Measurements from ENCODE around the gene NKX1-1.

The NKX1-1 gene

DNA sequence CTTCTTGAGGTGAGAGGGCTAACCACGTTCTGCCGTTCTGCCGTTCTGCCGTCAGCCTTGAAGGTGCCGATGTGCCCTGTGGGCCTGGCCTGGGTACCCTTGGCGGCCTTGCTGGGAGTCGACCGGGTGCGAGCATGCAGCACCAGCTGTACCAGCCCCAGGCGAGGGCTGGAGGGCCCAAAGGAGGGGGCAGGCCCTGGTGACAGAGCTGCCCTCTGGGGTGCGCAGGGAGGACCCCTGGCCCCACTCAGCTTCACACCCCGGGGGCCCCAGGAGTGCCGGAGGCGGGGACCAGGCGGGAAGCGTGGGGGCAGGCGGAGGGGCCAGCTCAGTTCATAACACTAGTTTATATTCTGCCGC lies 37.2 kb downstream of the NKX1-1 start:
- TF ChIP-seq, protein P1, sequence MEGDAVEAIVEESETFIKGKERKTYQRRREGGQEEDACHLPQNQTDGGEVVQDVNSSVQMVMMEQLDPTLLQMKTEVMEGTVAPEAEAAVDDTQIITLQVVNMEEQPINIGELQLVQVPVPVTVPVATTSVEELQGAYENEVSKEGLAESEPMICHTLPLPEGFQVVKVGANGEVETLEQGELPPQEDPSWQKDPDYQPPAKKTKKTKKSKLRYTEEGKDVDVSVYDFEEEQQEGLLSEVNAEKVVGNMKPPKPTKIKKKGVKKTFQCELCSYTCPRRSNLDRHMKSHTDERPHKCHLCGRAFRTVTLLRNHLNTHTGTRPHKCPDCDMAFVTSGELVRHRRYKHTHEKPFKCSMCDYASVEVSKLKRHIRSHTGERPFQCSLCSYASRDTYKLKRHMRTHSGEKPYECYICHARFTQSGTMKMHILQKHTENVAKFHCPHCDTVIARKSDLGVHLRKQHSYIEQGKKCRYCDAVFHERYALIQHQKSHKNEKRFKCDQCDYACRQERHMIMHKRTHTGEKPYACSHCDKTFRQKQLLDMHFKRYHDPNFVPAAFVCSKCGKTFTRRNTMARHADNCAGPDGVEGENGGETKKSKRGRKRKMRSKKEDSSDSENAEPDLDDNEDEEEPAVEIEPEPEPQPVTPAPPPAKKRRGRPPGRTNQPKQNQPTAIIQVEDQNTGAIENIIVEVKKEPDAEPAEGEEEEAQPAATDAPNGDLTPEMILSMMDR (IDR thresholded peaks at IDR 0.05; ENCODE audit: low read depth, low read length) = no peak

DNA sequence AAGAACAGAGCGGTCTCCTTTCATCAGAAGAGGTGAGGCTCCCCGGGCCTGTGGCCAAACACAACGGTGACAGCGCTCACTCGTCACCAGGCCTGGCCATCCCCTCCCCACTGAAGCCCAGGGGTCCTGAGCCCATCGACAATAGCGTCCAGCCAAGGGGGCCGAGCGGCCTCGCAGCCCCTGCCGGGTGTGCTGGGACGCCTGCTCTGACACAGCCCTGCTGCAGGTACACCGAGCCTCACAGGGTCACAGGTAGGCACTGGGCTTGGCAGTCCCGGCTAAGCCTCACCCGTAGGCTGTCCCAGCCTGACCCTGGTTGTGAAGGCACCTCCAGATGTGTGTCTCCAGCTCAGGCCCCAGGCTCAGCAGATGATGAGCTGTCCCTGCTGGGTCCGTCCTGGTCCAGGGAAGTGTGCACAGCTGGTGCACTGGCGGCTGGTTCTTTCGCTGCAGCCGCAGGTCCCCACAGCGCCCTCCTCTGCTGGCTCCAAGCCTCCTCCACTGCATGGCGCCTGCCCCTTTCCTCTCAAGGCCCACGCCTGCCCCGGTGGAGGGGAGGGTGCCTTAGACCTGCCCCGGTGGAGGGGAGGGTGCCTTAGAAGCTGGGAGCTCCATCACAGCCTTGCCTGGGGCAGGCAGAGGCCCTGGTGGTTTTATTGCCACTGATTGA lies 37.7 kb downstream of the NKX1-1 start:
- no peak for DNase-seq (ENCODE audit: extremely low read depth, low read depth)
- TF ChIP-seq, protein P1 (IDR thresholded peaks at IDR 0.05; ENCODE audit: low read depth, low read length) = no peak

More for the DNA sequence above, 37.2 kb downstream of the NKX1-1 start:
- DNase-seq (ENCODE audit: extremely low read depth, low read depth) = no peak

DNA sequence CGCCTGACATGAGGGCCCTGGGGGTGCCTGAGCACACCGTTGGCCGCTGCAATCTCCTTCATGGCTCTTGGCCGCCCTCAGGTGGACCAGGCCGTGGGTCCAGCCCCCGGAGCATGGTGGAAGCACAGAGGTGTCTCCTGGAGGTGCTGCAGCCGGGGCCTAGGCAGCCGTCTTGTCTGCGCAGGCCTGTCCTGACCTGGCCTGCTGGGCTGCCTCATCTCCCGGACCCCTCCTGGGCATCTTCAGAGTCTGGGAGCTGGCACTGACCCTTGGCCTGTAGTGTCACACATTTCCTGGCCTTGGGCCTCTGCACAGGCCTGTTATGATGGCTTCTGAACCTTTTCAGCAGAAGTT lies 38.3 kb downstream of the NKX1-1 start:
- no peak for DNase-seq (ENCODE audit: extremely low read depth, low read depth)
- TF ChIP-seq, protein P1 (IDR thresholded peaks at IDR 0.05; ENCODE audit: low read depth, low read length) = no peak

DNA sequence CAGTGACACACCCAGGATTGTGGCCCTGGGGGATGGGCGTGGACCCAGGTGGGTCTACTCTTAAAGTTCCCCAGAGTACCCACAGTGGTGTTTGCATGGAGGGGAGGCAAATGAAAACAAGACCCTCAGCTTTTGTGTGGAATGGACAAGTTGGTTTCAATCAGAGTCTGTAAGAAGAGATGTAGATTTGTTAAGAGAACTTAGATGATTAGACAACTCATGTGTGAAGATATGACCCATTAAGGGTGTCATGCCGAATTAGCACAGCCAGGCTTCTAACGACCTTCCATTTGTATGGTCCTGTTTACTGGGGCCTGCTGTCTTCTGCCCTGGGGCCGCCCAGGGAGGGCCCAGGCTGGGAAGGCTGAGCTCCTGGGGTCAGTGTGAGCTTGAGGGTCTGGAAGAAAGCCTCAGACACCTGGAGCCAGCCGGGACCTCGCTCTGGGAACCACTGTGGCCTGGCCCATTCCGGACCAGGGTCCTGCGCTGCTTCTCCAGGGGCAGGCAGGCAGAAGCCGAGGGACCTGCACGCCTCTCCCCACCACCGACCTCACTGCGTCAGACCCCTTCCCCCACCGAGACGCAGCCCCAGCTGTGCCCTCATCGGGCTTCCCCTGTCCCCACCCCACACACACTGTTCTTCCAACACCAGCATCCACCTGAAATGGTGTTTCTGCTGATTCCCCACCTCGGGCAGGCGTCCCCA lies 38.9 kb downstream of the NKX1-1 start:
- TF ChIP-seq, protein P1 (IDR thresholded peaks at IDR 0.05; ENCODE audit: low read depth, low read length) = no peak
- no peak for DNase-seq (ENCODE audit: extremely low read depth, low read depth)

DNA sequence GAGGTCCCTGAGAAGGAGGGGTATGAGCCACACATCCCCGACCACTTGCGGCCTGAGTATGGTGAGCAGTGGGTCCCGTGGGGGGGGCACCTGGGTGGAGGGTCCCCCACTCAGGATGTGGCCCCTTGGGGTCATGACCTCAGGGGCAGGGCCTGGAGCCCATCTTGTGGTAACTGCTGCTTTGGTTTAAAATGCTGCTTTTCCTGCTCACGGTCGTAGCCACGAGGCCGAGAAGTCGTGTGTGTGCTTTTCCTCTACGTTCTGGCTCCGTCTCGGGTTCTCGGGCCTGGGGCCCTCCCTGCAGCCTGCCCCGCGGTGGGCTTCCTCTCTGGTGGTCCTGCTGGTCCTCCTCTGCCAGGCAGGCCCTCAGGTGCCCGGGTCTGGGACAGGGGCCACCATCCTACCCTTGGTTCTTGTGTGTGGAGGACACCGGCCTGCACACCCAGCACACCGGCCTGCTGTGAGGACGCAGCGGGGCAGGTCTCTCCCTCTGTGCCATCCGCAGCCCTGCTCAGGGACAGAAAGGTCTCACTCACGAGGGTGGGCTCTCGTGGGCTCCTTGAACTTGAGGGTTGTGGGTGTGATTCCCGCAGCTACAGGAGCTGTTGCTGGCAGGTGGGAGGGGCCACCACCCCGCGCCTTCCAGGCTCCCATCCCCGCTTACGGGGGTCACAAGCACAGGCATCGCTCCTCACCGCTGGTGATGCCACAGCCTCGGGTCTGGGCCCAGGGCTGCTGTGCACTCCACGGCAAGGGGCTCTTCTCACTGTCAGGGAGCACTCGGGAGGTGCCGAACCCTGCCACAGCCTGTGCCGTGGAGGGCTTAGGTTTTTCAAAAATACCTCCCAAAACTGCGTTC lies 39.6 kb downstream of the NKX1-1 start:
- DNase-seq (ENCODE audit: extremely low read depth, low read depth) = no peak
- TF ChIP-seq, protein P1 (IDR thresholded peaks at IDR 0.05; ENCODE audit: low read depth, low read length) = no peak

DNA sequence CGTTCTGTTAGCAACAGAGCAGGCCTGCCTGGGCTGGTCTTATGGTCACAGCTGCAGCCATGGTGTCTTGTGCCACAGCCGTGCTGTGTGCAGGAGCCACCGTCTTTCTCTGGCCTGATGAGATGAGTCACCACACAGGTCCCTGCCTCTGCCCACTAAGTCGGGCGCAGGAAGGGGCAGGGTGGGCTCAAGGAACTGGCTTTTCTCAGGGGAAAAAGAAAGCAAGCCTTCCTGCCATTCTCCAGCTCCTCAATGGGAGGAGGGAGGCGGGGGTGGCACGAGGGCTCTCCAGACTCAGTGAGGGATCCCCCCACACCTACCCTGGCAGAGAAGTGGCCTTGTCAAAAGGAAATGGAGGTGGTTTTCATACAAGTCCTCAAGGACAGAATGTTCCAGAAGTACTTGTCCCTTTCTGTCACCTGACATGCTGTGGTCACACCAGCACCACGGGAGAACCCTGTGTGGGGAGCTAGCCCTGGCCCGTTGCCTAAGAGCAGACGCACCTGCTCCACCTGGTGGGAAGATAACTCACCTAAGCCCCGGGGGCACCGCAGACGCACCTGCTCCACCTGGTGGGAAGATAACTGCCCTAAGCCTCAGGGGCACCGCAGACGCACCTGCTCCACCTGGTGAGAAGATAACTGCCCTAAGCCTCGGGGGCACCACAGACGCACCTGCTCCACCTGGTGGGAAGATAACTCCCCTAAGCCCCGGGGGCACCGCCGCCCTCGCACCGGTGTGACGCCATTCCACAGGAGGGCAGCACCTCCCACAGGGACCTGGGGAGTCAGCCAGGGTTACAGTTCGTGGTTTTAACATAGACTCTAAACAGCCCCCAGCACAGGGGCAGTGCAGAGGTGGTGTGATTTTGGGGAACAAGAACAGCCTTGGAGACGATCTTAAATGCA lies 40.7 kb downstream of the NKX1-1 start:
- no peak for DNase-seq (ENCODE audit: extremely low read depth, low read depth)
- TF ChIP-seq, protein P1 (IDR thresholded peaks at IDR 0.05; ENCODE audit: low read depth, low read length) = no peak
